Keratinocyte (primary cell): ENCODE measurements around the gene VDAC2.

ENCODE experiments used
- CTCF ChIP-seq, 3 experiments: IDR thresholded peaks in 1 of 3; conservative IDR thresholded peaks in 1 of 3; optimal IDR thresholded peaks in 1 of 3; 2 replicates in 2 of 3; 3 replicates in 1 of 3; pipeline versions ENCODE3 to v1.5.1; 2011; ENCODE audit warnings: low read length in 3 of 3, mild to moderate bottlenecking in 3 of 3, moderate library complexity in 2 of 3, control low read depth in 1 of 3, inconsistent platforms in 1 of 3; ENCODE audit not compliant: insufficient read depth in 2 of 3; ENCODE audit errors: extremely low read depth in 1 of 3
- EZH2 ChIP-seq: IDR thresholded peaks from one replicate; pipeline ENCODE4 v1.6.1; 2012; ENCODE audit warnings: inconsistent platforms, mild to moderate bottlenecking, low read length, moderate library complexity

GRCh38 chr10:75220274-75220673 lies 9.7 kb downstream of the VDAC2 start:
- TF ChIP-seq CTCF (optimal IDR thresholded peaks at IDR 0.05 in 1 of 3, IDR thresholded peaks at IDR 0.05 in 1 of 3, conservative IDR thresholded peaks at IDR 0.05 in 1 of 3; ENCODE audit: extremely low read depth in 1 of 3, insufficient read depth in 2 of 3, low read length in 3 of 3) (no peak), EZH2 (no peak)
